GM18505 (cell line): ENCODE results near the gene CHN1.

Experiments used
- ATAC-seq: cut with Tn5 transposase; IDR thresholded peaks from one replicate; pipeline ENCODE4 v1.9.1; 2021; ENCODE audit not compliant: unreplicated experiment
- POLR2A ChIP-seq: IDR thresholded peaks from 4 replicates; pipeline ENCODE4 v1.6.1; 2011; ENCODE audit warnings: borderline replicate concordance; ENCODE audit not compliant: insufficient read depth, insufficient read length; ENCODE audit errors: extremely low read depth

Gene CHN1

GRCh38 chr2:174970092-174970491 lies 35.1 kb downstream of the CHN1 start:
- TF ChIP-seq POLR2A, result no peak
- ATAC-seq, result no peak

- no peak for TF ChIP-seq POLR2A
- no peak for ATAC-seq
Observed at GRCh38 chr2:174969091-174969734, 36.0 kb downstream of the CHN1 start.

GRCh38 chr2:174967691-174968260 lies 37.4 kb downstream of the CHN1 start:
- ATAC-seq, result no peak
- no peak for TF ChIP-seq POLR2A

- ATAC-seq, result no peak
- no peak for TF ChIP-seq POLR2A
Observed at GRCh38 chr2:174967086-174967485, 38.1 kb downstream of the CHN1 start.

- TF ChIP-seq POLR2A, result no peak
- no peak for ATAC-seq
Observed at GRCh38 chr2:174965992-174966744, 39.0 kb downstream of the CHN1 start.

- TF ChIP-seq POLR2A, result no peak
- ATAC-seq, result no peak
Observed at GRCh38 chr2:174965551-174965950, 39.6 kb downstream of the CHN1 start.

- no peak for ATAC-seq
- TF ChIP-seq POLR2A, result no peak
Observed at GRCh38 chr2:174964404-174964803, 40.8 kb downstream of the CHN1 start.

GRCh38 chr2:174963437-174964400 lies 41.5 kb downstream of the CHN1 start:
- ATAC-seq, result no peak
- no peak for TF ChIP-seq POLR2A

- ATAC-seq, result no peak
- no peak for TF ChIP-seq POLR2A
Observed at GRCh38 chr2:174959787-174960186, 45.4 kb downstream of the CHN1 start.

GRCh38 chr2:174957050-174957449 lies 48.1 kb downstream of the CHN1 start:
- no peak for TF ChIP-seq POLR2A

GRCh38 chr2:174952607-174953006 lies 52.6 kb downstream of the CHN1 start:
- ATAC-seq, result no peak
- TF ChIP-seq POLR2A, result no peak

More at GRCh38 chr2:174957050-174957449, 48.1 kb downstream of the CHN1 start:
- no peak for ATAC-seq

- no peak for ATAC-seq
- TF ChIP-seq POLR2A, result no peak
Observed at GRCh38 chr2:174951745-174952144, 53.4 kb downstream of the CHN1 start.
